Activated B cell treated with CpG ODN at 0.5 μM for 24 hours (primary cell): ENCODE data around the gene NRCAM. TPM values are rescaled to one million over a fixed set of nuclear protein-coding genes. Genes with fewer than 3 reads are reported as not detected.
A peak's percentile ranks its signal among the peaks of the same experiment; 100 is the strongest.

Experiments
- ATAC-seq: fragments of 200-7000 bp; cut with Tn5 transposase; one replicate; pipeline ENCODE4 v1.10.0; 2021; ENCODE audit warnings: low read depth, mild to moderate bottlenecking, moderate library complexity
- CTCF ChIA-PET: fragments of 350-600 bp; sonication (Branson Sonifier 250); formaldehyde crosslinking; loops from one replicate; lab custom pipeline; 2021; ENCODE audit warnings: antibody characterized with exemption; lab: Charles Lee
- POLR2A ChIA-PET: fragments of 350-600 bp; sonication (Branson Sonifier 250); formaldehyde crosslinking; loops from one replicate; lab custom pipeline; 2021; ENCODE audit warnings: antibody characterized with exemption; lab: Charles Lee
- DNase-seq: peaks from one replicate; pipeline ENCODE4 v3.0.0; 2022
- H3K27ac Mint-ChIP-seq: one replicate; pipeline ENCODE4 v1.8.0; 2020; ENCODE audit warnings: mixed read lengths
- H3K27me3 Mint-ChIP-seq: one replicate; pipeline ENCODE4 v1.8.0; 2021; ENCODE audit warnings: mixed read lengths
- H3K36me3 Mint-ChIP-seq: one replicate; pipeline ENCODE4 v1.8.0; 2021; ENCODE audit warnings: low read depth, mixed read lengths
- H3K4me1 Mint-ChIP-seq: one replicate; pipeline ENCODE4 v1.8.0; 2021; ENCODE audit warnings: mixed read lengths
- H3K4me3 Mint-ChIP-seq: one replicate; pipeline ENCODE4 v1.8.0; 2020; ENCODE audit warnings: mild to moderate bottlenecking, mixed read lengths
- H3K9me3 Mint-ChIP-seq: one replicate; pipeline ENCODE4 v1.8.0; 2020; ENCODE audit warnings: mixed read lengths
- intact Hi-C: fragments of 100-400 bp; cut with micrococcal nuclease; formaldehyde crosslinking; loops from one replicate; pipeline ENCODE4 v1.15.1; 2024
- total RNA-seq: library from RNA; stranded (reverse); gene quantifications from 2 replicates; pipeline ENCODE4 v1.2.3, GENCODE V29; 2022
- TF ChIP-seq, protein P1 (sequence below): fragments of 200-600 bp; IDR thresholded peaks from one replicate; pipeline ENCODE4 v1.8.0; 2022; ENCODE audit warnings: antibody characterized with exemption, mild to moderate bottlenecking

The NRCAM gene
- total RNA-seq, 1 donor from 2014 or later, result 2.2 TPM

DNA sequence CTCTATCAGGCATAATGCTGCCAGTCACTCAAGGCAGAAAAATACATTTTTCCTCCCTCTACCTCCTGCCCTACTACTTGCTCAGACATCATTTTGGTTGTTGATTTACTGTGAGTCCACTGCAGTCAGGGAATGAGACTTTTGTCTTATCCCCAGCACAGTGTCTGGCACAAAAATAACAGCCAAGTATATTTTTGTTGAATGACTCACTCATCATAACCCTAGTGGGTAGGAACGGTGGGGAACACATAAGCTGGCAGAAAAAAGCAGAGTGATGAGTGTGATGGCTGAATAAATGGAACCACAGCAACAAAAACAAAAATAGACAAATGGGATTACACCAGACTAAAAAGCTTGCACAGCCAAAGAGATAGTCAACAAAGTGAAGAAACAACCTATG lies 260.2 kb downstream of the NRCAM start:
- H3K9me3 Mint-ChIP-seq, result no peaks in the 10 kb centered on the region
- POLR2A ChIA-PET, result no interaction called here
- CTCF ChIA-PET, result no interaction called here
- H3K27ac Mint-ChIP-seq, result no peak overlapping the region
- no peaks in the 10 kb centered on the region for H3K36me3 Mint-ChIP-seq
- no peak for DNase-seq
- no peak overlapping the region for H3K4me3 Mint-ChIP-seq
- TF ChIP-seq, protein P1, sequence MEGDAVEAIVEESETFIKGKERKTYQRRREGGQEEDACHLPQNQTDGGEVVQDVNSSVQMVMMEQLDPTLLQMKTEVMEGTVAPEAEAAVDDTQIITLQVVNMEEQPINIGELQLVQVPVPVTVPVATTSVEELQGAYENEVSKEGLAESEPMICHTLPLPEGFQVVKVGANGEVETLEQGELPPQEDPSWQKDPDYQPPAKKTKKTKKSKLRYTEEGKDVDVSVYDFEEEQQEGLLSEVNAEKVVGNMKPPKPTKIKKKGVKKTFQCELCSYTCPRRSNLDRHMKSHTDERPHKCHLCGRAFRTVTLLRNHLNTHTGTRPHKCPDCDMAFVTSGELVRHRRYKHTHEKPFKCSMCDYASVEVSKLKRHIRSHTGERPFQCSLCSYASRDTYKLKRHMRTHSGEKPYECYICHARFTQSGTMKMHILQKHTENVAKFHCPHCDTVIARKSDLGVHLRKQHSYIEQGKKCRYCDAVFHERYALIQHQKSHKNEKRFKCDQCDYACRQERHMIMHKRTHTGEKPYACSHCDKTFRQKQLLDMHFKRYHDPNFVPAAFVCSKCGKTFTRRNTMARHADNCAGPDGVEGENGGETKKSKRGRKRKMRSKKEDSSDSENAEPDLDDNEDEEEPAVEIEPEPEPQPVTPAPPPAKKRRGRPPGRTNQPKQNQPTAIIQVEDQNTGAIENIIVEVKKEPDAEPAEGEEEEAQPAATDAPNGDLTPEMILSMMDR, result no peak
- intact Hi-C loops, result no loop called here
- peaks cover 4% of the 10 kb centered on the region for H3K4me1 Mint-ChIP-seq
- no peak for ATAC-seq
- no peaks in the 10 kb centered on the region for H3K27me3 Mint-ChIP-seq

DNA sequence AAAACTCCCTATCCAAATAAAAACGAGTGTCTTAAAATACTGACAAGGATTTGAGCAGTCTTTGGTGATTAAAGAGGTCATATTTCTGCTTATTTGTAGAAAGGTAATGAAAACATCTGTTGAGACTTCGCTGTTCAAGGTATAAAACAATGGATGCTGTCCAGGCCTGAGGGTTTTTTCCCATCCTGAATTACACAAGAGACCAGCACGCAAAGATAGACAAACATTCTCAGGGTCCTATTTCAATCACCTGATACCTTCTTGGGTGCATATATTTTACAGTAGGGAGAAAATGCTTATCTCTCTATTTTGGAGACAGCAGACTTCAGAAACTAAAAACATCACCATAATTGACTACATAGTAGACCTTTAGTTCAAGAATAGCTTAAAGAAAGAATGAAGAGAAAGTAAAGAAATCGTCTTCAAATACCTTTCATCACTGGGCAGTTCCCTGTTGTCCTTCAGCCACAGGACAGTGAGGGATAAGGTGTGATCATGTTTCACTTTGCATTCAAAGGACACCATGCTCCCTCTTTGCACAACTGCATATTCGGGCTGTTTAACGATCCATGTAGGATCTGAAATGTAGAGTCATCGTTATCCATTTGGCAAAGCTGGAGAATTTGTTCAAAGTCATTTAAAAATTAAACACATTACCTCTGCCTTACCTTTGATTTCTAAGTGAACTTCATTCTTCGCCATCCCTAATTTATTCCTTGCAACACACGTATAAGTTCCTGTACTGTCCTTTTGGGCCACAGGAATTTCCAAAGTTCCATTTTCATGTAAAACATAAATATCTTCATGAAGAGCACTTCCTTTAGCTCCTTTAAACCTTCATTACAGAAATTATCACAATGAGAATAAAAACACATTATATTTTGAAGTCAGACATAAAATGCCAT lies 262.4 kb downstream of the NRCAM start:
- intact Hi-C loops, result no loop called here
- ATAC-seq, result no peak
- Mint-ChIP-seq H3K27me3 (no peaks in the 10 kb centered on the region), H3K4me3 (no peak overlapping the region), H3K27ac (no peak overlapping the region), H3K9me3 (no peaks in the 10 kb centered on the region), H3K4me1 (peaks cover 18% of the 10 kb centered on the region), H3K36me3 (no peaks in the 10 kb centered on the region)
- DNase-seq, result no peak
- ChIA-PET POLR2A (no interaction called here), CTCF (no interaction called here)
- TF ChIP-seq, protein P1, result no peak

DNA sequence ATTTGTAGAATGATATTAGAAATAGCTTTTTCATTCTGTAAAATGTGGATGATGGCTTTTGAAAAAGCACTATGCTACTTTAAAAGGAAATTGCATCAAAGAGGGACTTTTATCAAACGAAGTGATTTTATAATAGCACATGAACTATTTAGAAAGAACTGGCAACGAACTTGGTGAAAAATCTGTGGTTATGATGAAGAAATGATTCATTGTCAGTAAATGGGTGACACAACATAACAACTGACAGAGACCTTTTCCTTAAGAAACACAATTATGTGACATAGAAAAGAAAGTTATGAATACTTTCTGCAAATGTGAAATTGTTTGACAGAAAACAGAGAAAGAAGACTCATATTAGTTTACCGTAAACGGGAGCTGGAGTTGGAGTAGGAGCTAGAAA lies 265.3 kb downstream of the NRCAM start:
- Mint-ChIP-seq H3K27me3 (no peaks in the 10 kb centered on the region), H3K9me3 (no peaks in the 10 kb centered on the region), H3K36me3 (no peaks in the 10 kb centered on the region), H3K4me1 (peaks cover 18% of the 10 kb centered on the region), H3K4me3 (no peak overlapping the region), H3K27ac (no peak overlapping the region)
- intact Hi-C loops, result no loop called here
- ATAC-seq (no peak), DNase-seq (no peak)
- POLR2A ChIA-PET, result no interaction called here
- TF ChIP-seq, protein P1, result no peak
- CTCF ChIA-PET, result no interaction called here

DNA sequence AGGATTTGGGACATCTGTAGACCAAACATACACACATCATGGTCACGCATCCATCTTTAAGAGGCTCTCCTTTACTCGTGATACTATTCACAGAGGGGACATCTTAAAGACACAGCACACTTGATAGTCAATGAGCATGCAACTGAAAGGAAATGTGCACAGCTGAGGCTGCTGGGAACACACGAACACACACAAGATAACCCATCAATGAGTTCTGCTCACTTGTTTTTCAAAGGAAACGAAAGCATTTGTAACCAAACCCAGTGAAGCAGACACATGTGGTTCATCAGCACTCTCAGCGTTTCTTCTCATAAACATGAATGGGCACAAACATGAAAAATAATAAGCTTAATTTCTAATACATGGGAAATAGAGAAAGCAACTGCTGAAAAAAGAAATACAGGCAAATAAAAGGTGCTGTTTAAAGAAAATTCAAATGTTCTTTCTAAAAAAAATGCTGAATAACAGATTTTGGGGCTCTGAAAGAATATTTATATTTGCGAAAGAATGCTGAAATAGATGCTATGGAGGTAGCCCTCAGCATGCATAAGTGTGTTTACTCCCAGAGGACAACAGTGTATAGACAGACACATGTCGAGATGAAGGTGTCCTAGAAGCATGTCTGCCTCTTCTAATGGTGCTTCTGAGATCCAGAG lies 266.4 kb downstream of the NRCAM start:
- no peak overlapping the region for H3K4me3 Mint-ChIP-seq

More for the DNA sequence above, 266.4 kb downstream of the NRCAM start:
- H3K27me3 Mint-ChIP-seq, result no peaks in the 10 kb centered on the region
- H3K4me1 Mint-ChIP-seq, result peaks cover 18% of the 10 kb centered on the region
- H3K27ac Mint-ChIP-seq, result no peak overlapping the region
- DNase-seq (no peak), ATAC-seq (peak; percentile 76)
- CTCF ChIA-PET, result interaction anchor here (1.2 kb wide), 1 partner anchor 307 kb away, joined by 4 read pairs; no protein-coding TSS in a partner anchor
- POLR2A ChIA-PET, result interaction anchor here (0.7 to 0.8 kb wide), 2 partner anchors 9 to 279 kb away, joined by 3 to 4 read pairs; no protein-coding TSS in a partner anchor
- H3K36me3 Mint-ChIP-seq, result no peaks in the 10 kb centered on the region
- intact Hi-C loops, result loop anchor here (10.0 kb wide), 1 partner anchor 195 kb away; no protein-coding TSS in a partner anchor
- no peaks in the 10 kb centered on the region for H3K9me3 Mint-ChIP-seq
- TF ChIP-seq, protein P1, result no peak
